Measurements from ENCODE around the gene EXD1. TPM values are rescaled to one million over a fixed set of nuclear protein-coding genes. Genes with fewer than 3 reads are reported as not detected.

EXD1 gene
- total RNA-seq, 1 donor from 2014 or later = 0.41 TPM

DNA sequence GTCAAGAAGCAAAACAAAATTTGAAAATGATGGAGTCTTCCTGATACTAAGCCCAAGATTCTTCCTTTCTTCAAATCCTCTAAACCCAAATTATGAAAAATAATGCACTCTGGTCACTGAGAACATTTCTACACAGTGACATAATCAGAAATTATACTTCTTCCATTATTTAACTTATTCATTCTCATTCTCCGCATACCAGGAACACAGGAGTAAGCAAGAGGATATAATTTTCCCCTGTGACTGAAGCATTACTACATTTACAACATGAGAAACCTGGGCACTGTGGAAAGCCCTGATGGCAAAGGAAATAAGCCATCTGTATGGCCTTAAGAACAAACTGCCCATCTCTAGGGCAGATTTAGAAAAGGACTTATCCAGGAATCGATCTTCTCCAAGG, 47.0 kb downstream of the EXD1 start:
- H2AFZ ChIP-seq (replicated peaks) = peak overlapping the region; percentile 23

DNA sequence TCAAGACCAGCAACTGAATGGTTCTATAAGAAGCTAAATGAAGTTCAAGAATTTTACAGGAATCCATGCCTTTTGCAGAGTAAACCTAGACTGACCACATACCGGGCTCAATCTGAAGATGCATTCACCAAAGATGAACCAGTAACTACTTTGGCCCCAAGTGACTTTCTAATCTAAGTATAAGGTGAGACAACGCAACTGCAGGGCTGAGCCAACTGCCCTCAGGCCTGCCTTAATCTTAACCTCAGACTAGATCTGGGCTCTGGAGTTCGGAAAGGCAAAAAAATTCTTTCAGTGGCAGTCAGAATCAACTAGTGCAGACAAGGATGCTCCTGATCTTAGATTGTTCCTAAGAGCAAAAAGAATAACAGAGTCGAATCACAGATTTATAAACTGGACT, 48.3 kb downstream of the EXD1 start:
- Histone ChIP-seq H3K9me3 (ENCODE audit: low read depth) (no peaks in the 10 kb centered on the region), H3K4me2 (no peak overlapping the region), H4K20me1 (ENCODE audit: low read depth) (no peaks in the 10 kb centered on the region), H3K36me3 (no peaks in the 10 kb centered on the region), H3K4me3 (no peak overlapping the region), H3K27me3 (no peaks in the 10 kb centered on the region), H3K79me2 (ENCODE audit: low read depth) (no peaks in the 10 kb centered on the region), H3K27ac (no peak overlapping the region), H3F3A (ENCODE audit: low read depth) (no peaks in the 10 kb centered on the region), H2AFZ (replicated peaks) (no peak overlapping the region), H3K4me1 (peaks cover 21% of the 10 kb centered on the region), H3K9ac (no peak overlapping the region)
- Mint-ChIP-seq H3K27me3 (ENCODE audit: insufficient read depth, low read depth) (peaks cover 7% of the 10 kb centered on the region), H3K27ac (no peak overlapping the region), H3K9me3 (no peaks in the 10 kb centered on the region), H3K4me3 (no peak overlapping the region), H3K36me3 (no peaks in the 10 kb centered on the region), H3K4me1 (peaks cover 19% of the 10 kb centered on the region)
- TF ChIP-seq EZH2 (IDR thresholded peaks at IDR 0.05) (no peak), EZH2phosphoT487 (IDR thresholded peaks at IDR 0.05) (no peak), CTCF (IDR thresholded peaks at IDR 0.05) (no peak)
- no peak for DNase-seq (ENCODE audit: low spot score)

More for the DNA sequence above, 47.0 kb downstream of the EXD1 start:
- Histone ChIP-seq H3K27ac (no peak overlapping the region), H3K4me3 (no peak overlapping the region), H3K36me3 (no peaks in the 10 kb centered on the region), H4K20me1 (ENCODE audit: low read depth) (no peaks in the 10 kb centered on the region), H3K27me3 (no peaks in the 10 kb centered on the region), H3K9me3 (ENCODE audit: low read depth) (no peaks in the 10 kb centered on the region), H3K9ac (no peak overlapping the region), H3F3A (ENCODE audit: low read depth) (no peaks in the 10 kb centered on the region), H3K79me2 (ENCODE audit: low read depth) (no peaks in the 10 kb centered on the region), H3K4me2 (no peak overlapping the region), H3K4me1 (peaks cover 21% of the 10 kb centered on the region)
- Mint-ChIP-seq H3K27me3 (ENCODE audit: insufficient read depth, low read depth) (peaks cover 7% of the 10 kb centered on the region), H3K27ac (no peak overlapping the region), H3K9me3 (no peaks in the 10 kb centered on the region), H3K4me3 (no peak overlapping the region), H3K4me1 (peaks cover 19% of the 10 kb centered on the region), H3K36me3 (no peaks in the 10 kb centered on the region)
- no peak for DNase-seq (ENCODE audit: low spot score)
- TF ChIP-seq EZH2 (IDR thresholded peaks at IDR 0.05) = no peak
- TF ChIP-seq CTCF (IDR thresholded peaks at IDR 0.05) = no peak
- no peak for TF ChIP-seq EZH2phosphoT487 (IDR thresholded peaks at IDR 0.05)

GRCh38 chr15:41180206-41180789, 50.3 kb downstream of the EXD1 start:
- H3K4me1 Mint-ChIP-seq = peaks cover 19% of the 10 kb centered on the region
- no peaks in the 10 kb centered on the region for H3K36me3 Mint-ChIP-seq
- no peak overlapping the region for H3K4me3 Mint-ChIP-seq
- no peak overlapping the region for H2AFZ ChIP-seq (replicated peaks)
- no peaks in the 10 kb centered on the region for H3K9me3 Mint-ChIP-seq
- H3K36me3 ChIP-seq = no peaks in the 10 kb centered on the region
- no peak overlapping the region for H3K4me3 ChIP-seq
- no peak for TF ChIP-seq EZH2 (IDR thresholded peaks at IDR 0.05)
- TF ChIP-seq CTCF (IDR thresholded peaks at IDR 0.05) = no peak
- TF ChIP-seq EZH2phosphoT487 (IDR thresholded peaks at IDR 0.05) = no peak
- H3K27ac ChIP-seq = no peak overlapping the region
- no peak overlapping the region for H3K27ac Mint-ChIP-seq
- peaks cover 21% of the 10 kb centered on the region for H3K4me1 ChIP-seq
- H3K79me2 ChIP-seq (ENCODE audit: low read depth) = no peaks in the 10 kb centered on the region
- peaks cover 7% of the 10 kb centered on the region for H3K27me3 Mint-ChIP-seq (ENCODE audit: insufficient read depth, low read depth)
- H3K27me3 ChIP-seq = no peaks in the 10 kb centered on the region
- no peaks in the 10 kb centered on the region for H4K20me1 ChIP-seq (ENCODE audit: low read depth)
- no peaks in the 10 kb centered on the region for H3K9me3 ChIP-seq (ENCODE audit: low read depth)
- H3K9ac ChIP-seq = no peak overlapping the region
- H3K4me2 ChIP-seq = peak overlapping the region; percentile 4
- DNase-seq (ENCODE audit: low spot score) = peak; percentile 31
- H3F3A ChIP-seq (ENCODE audit: low read depth) = no peaks in the 10 kb centered on the region
